Skeletal muscle satellite cell (primary cell): ENCODE data around the gene TGFA.

Experiments used
- H3K27me3 ChIP-seq: 2 replicates; pipeline ENCODE4 v1.7.0; 2013; ENCODE audit warnings: low read length; ENCODE audit not compliant: control insufficient read depth, insufficient read depth
- H3K36me3 ChIP-seq: 2 replicates; pipeline ENCODE4 v1.7.0; 2013; ENCODE audit warnings: mild to moderate bottlenecking, control low read depth, low read length; ENCODE audit not compliant: insufficient read depth
- H3K4me1 ChIP-seq: 2 replicates; pipeline ENCODE4 v1.7.0; 2013; ENCODE audit warnings: low read length; ENCODE audit not compliant: control insufficient read depth, insufficient read depth
- H3K4me2 ChIP-seq: 2 replicates; pipeline ENCODE4 v1.7.0; 2013; ENCODE audit warnings: mild to moderate bottlenecking, low read length
- H3K4me3 ChIP-seq: 2 replicates; pipeline ENCODE4 v1.7.0; 2013; ENCODE audit warnings: low read length
- H3K9ac ChIP-seq: 2 replicates; pipeline ENCODE4 v1.7.0; 2013; ENCODE audit warnings: mild to moderate bottlenecking, low read depth, low read length, moderate library complexity
- H3K9me3 ChIP-seq: replicated peaks from 2 replicates; pipeline ENCODE4 v1.7.0; 2013; ENCODE audit warnings: mild to moderate bottlenecking, control low read depth, low read length

TGFA gene

DNA sequence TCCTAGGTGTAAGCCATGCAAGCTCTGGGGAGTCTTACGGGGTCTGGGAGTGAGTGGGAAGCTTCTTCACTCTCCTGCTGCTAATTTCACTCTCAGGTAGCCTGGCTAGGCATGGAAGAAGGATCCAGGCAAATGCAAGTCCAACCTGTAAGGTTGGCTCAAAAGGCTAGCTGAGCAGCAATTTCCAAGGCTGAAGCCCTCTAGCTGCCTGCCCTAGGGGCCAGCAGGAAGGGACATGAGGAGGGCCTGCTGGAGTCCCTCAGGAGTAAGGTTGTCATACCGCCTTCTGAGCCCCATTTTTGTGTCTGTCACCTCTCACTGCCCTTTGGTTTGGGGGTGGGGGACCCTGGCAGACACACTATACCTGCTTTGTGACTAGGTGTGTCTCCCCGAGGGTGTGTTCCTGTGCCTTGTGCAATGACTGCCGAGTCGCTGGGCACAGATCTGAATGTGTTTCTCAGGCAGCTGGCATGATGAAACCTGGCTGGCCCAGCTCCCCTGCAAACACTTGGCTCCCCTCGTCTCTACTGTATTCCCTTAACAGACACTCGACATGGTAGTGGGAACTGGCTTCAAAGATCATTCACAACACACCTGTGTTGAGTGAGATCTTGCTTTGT is 127.8 kb downstream of the TGFA start:
- Histone ChIP-seq H3K27me3 (no peaks in the 10 kb centered on the region), H3K4me2 (no peak overlapping the region), H3K4me1 (no peaks in the 10 kb centered on the region), H3K36me3 (no peaks in the 10 kb centered on the region), H3K4me3 (no peak overlapping the region), H3K9me3 (no peaks in the 10 kb centered on the region), H3K9ac (no peak overlapping the region)

DNA sequence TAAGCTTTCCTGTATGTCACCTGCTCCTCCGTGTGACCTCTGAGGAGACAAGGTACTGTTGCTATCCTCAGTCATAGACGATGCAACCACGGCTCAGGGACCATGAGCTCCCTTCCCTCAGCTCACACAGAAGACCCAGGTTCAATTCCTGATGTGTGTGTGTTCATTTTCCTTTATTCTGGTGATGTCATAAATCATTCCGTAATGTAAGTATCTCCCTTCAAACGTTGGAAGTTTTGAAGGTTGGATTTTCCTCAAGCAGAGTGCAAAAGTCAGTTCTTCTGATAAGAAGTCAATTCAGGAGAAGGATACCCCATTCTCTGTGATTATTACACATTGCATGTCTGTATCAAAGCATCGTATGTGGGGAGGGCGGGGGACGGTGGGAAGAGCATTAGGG is 132.9 kb downstream of the TGFA start:
- Histone ChIP-seq H3K4me2 (no peak overlapping the region), H3K9ac (no peak overlapping the region), H3K4me1 (no peaks in the 10 kb centered on the region)

DNA sequence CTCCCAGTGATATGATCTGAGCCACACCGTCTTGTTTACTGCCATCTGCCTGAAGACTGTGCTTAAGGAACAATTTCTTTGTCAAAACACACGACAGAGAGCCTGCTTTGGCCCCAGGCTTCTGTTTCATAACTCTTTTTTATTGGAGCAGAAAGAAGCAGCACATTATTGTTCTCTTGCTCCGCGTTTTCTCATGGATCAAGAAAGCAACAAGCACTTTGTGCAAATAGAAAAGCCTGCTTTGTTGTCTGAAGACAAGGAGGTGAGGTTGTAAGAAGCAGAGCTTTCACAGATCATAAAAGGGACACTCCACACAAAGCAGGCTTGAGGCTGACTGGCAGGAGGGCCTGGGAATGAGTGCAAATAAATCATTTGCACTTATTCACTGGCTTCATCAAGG is 133.5 kb downstream of the TGFA start:
- H3K4me3 ChIP-seq: no peak overlapping the region
- no peak overlapping the region for H3K9ac ChIP-seq
- no peak overlapping the region for H3K4me2 ChIP-seq
- H3K9me3 ChIP-seq: no peaks in the 10 kb centered on the region
- no peaks in the 10 kb centered on the region for H3K4me1 ChIP-seq
- H3K27me3 ChIP-seq: peaks cover 29% of the 10 kb centered on the region
- H3K36me3 ChIP-seq: no peaks in the 10 kb centered on the region

More for the DNA sequence above, 132.9 kb downstream of the TGFA start:
- no peak overlapping the region for H3K4me3 ChIP-seq
- peaks cover 29% of the 10 kb centered on the region for H3K27me3 ChIP-seq
- no peaks in the 10 kb centered on the region for H3K36me3 ChIP-seq
- no peaks in the 10 kb centered on the region for H3K9me3 ChIP-seq

DNA sequence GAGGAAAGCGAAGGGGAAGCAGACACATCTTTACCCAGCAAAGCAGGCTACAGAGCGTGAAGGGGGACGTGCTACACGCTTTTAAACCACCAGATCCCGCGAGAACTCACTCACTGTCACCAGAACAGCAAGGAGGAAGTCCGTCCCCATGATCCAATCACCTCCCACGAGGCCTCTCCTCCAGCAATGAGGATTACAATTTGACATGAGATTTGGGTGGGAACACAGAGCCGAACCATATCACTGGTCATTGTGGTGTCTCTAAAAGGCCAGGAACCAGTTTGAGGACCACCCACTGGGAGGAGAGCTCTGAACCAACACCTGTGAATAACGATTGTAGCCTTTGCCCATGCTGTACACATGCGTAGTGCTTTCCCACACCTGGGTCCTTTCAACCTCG is 135.1 kb downstream of the TGFA start:
- Histone ChIP-seq H3K4me3 (no peak overlapping the region), H3K36me3 (no peaks in the 10 kb centered on the region), H3K4me2 (no peak overlapping the region), H3K9ac (no peak overlapping the region), H3K4me1 (no peaks in the 10 kb centered on the region), H3K27me3 (peaks cover 37% of the 10 kb centered on the region), H3K9me3 (no peaks in the 10 kb centered on the region)

DNA sequence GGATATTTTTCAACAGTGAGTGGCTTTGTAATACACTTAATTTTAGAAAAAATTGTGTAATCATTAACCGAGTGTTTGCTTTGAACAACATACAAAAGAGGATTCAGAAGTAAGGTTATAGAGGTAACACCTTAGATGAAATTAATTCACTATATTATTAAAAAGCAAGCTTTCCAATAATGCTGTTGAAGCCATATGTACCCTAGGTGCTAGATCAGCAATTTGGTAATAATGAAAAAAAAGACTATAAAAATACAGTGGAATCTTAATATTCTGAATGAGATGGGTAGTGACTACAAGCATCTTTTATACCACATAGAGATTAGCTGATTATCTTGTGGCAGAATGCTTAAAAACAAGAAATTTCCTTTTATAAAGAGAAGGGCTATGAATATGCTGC is 136.6 kb downstream of the TGFA start:
- H3K9me3 ChIP-seq: no peaks in the 10 kb centered on the region
- H3K27me3 ChIP-seq: peaks cover 47% of the 10 kb centered on the region
- no peak overlapping the region for H3K4me2 ChIP-seq
- H3K9ac ChIP-seq: no peak overlapping the region
- no peaks in the 10 kb centered on the region for H3K4me1 ChIP-seq
- H3K4me3 ChIP-seq: no peak overlapping the region
- no peaks in the 10 kb centered on the region for H3K36me3 ChIP-seq

DNA sequence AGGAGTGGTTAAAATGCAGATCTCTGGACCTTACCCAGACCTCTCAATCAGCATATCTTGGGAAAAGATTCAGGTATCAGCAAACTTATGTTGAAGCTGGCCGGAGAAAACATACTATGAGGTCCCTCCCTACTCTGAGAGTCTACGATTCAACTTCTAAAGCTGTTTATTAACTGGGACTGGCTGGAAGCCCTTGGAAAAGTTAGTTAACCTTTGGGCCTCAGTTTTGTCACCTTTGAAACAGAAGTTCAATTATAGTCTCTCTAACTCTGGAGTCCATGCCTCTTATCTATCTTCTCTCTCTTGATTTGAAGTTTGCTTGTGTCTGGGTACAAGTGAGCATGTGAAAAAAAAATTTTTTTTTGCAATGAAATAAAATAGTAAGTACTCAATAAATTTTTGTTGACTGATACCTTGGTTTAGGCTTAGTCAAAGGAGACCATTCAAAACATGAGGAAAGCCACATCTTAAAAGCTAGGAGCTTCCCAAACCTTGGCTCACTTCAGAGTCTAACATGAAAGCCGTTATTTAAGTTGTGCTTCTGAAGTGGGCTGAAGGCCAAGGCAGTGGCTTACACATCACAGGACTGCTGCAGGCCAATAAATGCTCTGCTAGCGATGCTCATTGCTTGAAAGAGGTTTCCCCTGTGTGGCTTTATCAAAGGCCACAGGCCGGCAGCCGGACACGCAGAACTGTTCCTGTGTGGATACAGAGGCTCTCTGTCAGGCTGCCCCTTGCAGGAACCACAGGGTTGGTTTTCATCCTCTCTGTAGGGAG is 141.1 kb downstream of the TGFA start:
- H3K4me3 ChIP-seq: no peak overlapping the region
- H3K27me3 ChIP-seq: peaks cover 46% of the 10 kb centered on the region
- H3K4me2 ChIP-seq: no peak overlapping the region
- H3K9ac ChIP-seq: no peak overlapping the region
- H3K9me3 ChIP-seq: no peaks in the 10 kb centered on the region
- H3K36me3 ChIP-seq: no peaks in the 10 kb centered on the region
- H3K4me1 ChIP-seq: no peaks in the 10 kb centered on the region

DNA sequence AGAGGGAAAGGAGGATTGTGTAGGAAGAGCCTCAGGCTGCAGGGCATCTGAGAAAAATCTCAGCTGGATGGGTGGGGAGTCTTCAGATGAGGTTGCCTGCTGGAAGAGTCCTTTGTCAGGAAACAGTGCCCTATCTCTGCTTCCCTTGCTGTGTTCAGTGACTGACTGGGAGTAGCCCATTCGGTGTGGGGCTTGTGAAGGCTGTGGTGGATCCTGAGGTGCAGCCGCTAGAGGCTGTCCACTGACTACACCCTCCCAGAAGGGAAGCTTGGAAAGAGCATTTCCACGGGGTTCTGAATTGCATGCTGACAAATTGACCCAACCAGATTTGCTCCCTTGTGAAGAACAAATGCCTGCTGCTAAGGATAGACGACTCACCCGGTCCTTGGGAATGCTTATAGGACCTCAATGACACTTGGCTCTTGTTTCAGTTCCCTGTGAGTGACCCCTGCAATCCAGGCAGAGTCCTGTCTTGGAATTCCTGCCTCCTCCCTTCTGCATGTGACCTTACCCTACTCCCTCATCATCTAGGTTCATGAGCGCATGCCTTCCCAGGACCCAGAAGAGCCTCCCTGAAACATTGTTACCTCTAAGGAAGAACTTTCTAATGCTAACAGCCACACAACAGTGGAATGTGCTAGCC is 142.0 kb downstream of the TGFA start:
- no peak overlapping the region for H3K4me3 ChIP-seq

DNA sequence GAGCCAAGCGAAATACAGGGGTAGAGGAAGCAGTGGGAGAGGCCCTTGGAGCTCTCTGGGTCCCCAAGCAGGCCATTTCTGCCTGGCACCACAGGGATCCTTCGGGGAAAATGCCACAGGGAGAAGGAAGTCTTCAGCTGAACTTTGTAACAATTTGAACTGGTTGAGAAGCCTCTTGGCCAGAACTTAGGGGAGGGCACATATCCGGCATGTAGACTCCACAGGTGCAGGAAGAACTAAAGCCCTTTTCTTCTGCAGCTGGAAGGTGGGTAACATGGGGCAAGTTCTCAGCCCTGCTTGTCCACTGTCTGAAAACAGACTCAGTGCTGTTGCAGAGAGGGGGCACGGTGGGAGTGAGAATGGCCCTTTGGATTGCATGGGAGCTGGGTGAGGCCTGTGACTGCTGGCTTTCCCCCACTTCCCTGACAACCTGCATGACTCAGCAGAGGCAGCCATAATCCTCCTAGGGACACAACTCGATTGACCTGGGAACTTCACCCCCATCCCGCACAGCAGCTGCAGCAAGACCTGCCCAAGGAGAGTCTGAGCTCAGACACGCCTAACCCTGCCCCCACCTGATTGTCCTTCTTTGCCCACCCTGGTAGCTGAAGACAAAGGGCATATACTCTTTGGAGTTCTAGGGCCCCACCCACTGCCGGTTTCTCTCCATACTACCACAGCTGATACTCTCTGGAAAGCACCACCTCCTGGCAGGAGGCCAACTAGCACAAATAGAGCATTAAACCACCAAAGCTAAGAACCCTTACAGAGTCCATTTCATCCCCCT is 150.2 kb downstream of the TGFA start:
- Histone ChIP-seq H3K4me2 (no peak overlapping the region), H3K36me3 (no peaks in the 10 kb centered on the region)

More for the DNA sequence above, 142.0 kb downstream of the TGFA start:
- H3K27me3 ChIP-seq: peaks cover 38% of the 10 kb centered on the region
- no peak overlapping the region for H3K9ac ChIP-seq
- no peak overlapping the region for H3K4me2 ChIP-seq
- H3K9me3 ChIP-seq: no peaks in the 10 kb centered on the region
- H3K4me1 ChIP-seq: no peaks in the 10 kb centered on the region
- no peaks in the 10 kb centered on the region for H3K36me3 ChIP-seq

DNA sequence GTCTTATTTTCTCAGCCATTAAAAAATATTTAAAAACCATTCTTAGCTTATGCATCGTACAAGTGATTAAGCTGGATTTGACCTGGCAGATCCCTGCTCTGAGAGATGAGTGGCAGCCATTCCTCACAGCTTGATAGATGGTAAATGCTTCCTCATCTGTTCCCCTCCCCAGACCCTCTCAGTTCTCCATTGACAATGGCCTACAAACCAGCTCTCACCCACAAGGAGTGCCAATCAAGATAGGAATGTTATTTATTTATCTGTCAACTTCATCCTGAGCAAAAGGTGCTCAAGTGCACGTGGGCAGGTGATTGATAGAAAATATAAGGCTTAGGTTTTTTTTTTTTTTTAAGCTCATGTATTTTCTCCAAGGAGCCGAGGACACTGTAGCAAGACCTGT is 153.1 kb downstream of the TGFA start:
- no peaks in the 10 kb centered on the region for H3K36me3 ChIP-seq
- H3K9ac ChIP-seq: no peak overlapping the region
- no peak overlapping the region for H3K4me2 ChIP-seq
- no peak overlapping the region for H3K4me3 ChIP-seq
- H3K9me3 ChIP-seq: no peaks in the 10 kb centered on the region
- no peaks in the 10 kb centered on the region for H3K4me1 ChIP-seq
- peaks cover 13% of the 10 kb centered on the region for H3K27me3 ChIP-seq

More for the DNA sequence above, 150.2 kb downstream of the TGFA start:
- Histone ChIP-seq H3K9me3 (no peaks in the 10 kb centered on the region), H3K27me3 (peaks cover 6% of the 10 kb centered on the region), H3K4me3 (no peak overlapping the region), H3K9ac (no peak overlapping the region), H3K4me1 (no peaks in the 10 kb centered on the region)

DNA sequence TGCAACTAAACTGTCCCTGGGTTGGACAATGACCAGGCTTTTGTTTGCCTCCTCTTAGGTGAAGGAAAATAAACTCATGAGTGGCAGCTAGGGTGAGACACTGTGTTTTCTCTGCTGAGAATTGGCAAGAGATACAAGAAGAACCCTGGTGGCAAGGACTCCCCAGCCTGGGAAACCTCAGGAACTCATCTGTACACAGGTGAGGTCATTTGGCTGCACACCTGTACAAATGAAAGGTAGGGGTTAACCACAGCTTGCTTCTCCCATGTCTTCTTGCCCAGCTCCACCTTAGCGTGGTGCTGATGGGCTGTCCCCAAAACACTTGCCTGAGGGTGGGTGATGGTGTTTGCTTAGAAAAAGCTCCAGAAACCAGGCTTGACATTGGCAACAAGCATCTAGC is 154.6 kb downstream of the TGFA start:
- no peaks in the 10 kb centered on the region for H3K36me3 ChIP-seq
- H3K4me1 ChIP-seq: no peaks in the 10 kb centered on the region
- H3K27me3 ChIP-seq: peaks cover 13% of the 10 kb centered on the region
- no peak overlapping the region for H3K9ac ChIP-seq
- H3K9me3 ChIP-seq: no peaks in the 10 kb centered on the region
- no peak overlapping the region for H3K4me3 ChIP-seq
- H3K4me2 ChIP-seq: no peak overlapping the region
